Astrocyte of the spinal cord (primary cell): Measurements from ENCODE around the gene PTPRH.

Source experiments
- DNase-seq: peaks from one replicate; pipeline ENCODE4 v3.0.0; 2011; ENCODE audit warnings: low read depth, low spot score
- H3K4me3 ChIP-seq: 2 replicates; pipeline ENCODE4 v1.5.1; 2011; ENCODE audit warnings: low read depth, mild to moderate bottlenecking, low read length, moderate library complexity
- CTCF ChIP-seq: IDR thresholded peaks from 2 replicates; pipeline ENCODE4 v1.5.1; 2012; ENCODE audit warnings: low read depth, mild to moderate bottlenecking, low read length, inconsistent platforms
- in situ Hi-C: cut with HindIII; loops from 2 replicates; pipeline ENCODE4 v1.10.0; 2017; ENCODE audit warnings: low sequenced_read_pairs

PTPRH gene

DNA sequence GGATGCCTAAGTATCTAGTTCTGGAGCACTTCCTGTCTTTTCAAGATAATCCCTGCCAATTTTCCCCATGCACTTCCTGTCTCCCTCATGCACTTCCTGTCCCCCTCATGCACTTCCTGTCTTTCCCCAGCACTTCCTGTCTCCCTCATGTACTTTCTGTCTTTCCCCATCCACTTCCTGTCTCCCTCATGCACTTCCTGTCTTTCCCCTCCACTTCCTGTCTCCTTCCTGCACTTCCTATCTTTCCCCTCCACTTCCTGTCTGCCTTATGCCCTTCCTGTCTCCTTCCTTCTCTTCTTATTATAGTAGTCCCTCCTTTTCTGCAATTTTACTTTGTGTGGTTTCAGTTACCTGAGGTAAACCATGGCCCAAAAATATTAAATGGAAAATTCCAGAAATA lies 57.3 kb downstream of the PTPRH start:
- H3K4me3 ChIP-seq = no peak overlapping the region
- in situ Hi-C loops = no loop called here
- DNase-seq = no peak
- TF ChIP-seq CTCF = no peak

DNA sequence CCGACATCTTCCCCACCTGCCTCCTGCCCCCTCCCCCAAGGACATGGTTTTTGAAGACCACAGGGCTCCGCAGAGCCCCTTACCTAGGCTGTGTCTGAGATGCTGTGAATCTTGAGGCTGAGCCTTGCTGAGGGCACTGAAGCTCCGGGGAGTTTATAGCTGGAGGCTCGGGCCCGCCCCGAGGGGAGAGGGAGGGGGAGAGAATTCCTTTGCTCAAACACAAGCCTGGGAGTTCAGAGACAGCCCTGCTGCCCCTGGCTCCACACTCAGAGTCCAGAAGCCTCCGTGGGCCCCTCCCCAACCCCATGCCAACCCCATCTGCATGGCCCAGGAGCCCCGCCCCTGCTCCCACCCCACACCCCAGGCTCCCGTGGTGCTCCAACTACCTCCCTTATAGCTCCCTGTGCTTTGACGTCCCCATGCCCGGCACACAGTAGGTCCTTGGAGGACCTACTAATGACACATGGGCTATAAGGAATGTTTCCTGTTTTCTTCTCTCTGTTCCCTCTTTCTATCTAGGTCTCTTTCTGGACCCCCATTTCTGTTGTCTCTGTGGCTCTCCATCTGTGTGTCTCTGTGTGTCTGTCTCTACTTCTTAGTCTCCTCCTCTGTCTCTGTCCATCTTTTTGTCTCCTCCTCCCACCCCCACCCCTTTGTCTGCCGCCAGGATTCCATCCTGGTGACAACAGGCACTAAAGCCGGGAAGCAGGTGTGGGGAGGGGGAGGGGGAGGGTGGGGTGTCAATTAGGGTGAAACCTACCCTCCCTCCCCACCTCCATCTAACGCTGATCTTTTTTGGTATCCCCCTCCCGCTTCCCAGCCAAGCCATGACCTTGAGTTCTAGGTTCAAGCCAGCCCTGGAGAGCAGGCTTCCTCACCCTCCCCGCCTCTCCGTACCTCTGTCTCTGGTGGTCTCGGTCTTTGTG lies 60.0 kb downstream of the PTPRH start, which contains the start of gene TNNT1:
TSS of gene TNNT1 (minus strand) at position 129 of the 926 bp plus-strand sequence. CDS start 2,049 bp downstream, outside the sequence.
- no peak within 1 kb of the TSS for H3K4me3 ChIP-seq
- no peak for TF ChIP-seq CTCF
- in situ Hi-C loops = no loop called here
- no peak for DNase-seq

- TF ChIP-seq CTCF = no peak
- no peak overlapping the region for H3K4me3 ChIP-seq
- in situ Hi-C loops = no loop called here
- DNase-seq = no peak
Observed at GRCh38 chr19:55147545-55148251, 61.6 kb downstream of the PTPRH start.

DNA sequence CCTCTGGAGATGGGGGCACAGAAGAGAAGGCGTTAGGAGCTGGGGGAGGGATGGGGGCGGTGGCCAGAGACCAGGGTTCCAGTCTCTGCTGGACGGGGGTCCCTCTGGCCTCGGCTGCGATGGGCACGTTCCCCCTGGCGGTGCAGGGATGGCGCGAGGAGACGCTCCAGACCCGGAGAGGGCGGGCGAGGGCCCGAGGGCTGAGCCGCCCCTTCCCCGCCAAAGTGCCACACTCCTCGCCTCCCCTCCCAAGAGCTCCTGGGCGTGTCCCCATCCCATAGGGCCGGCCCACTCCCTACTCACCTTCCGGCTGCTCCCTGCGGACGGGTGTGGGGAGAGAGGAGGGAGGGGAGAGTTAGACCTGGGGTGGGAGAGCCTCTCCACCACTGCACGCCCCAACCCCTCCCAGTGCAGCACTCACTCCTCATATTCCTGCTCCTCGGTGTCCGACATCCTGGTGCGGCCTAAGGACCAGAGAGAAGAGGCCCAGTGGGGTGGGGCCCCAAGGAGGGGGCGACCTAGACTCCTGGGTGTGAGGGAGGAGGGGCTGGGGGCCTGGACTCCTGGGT lies 62.5 kb downstream of the PTPRH start:
- TF ChIP-seq CTCF = no peak
- in situ Hi-C loops = no loop called here
- H3K4me3 ChIP-seq = no peak overlapping the region
- no peak for DNase-seq

GRCh38 chr19:55146078-55146704 lies 63.1 kb downstream of the PTPRH start:
- TF ChIP-seq CTCF = peak; percentile 52
- no peak for DNase-seq
- in situ Hi-C loops = no loop called here
- no peak overlapping the region for H3K4me3 ChIP-seq

- H3K4me3 ChIP-seq = no peak overlapping the region
- TF ChIP-seq CTCF = no peak
- no peak for DNase-seq
- in situ Hi-C loops = no loop called here
Observed at GRCh38 chr19:55145232-55145631, 64.1 kb downstream of the PTPRH start.
